MG63 (cell line): ENCODE results near the gene NDUFV3. TPM values are rescaled to one million over a fixed set of nuclear protein-coding genes. Genes with fewer than 3 reads are reported as not detected.
"Not testable (repeated sequence)": the region's sequence is repeated elsewhere in the genome, so short reads cannot be mapped to it uniquely, and the experiment has no call there.

Experiments
- DNase-seq: peaks from one replicate; pipeline ENCODE4 v3.0.0-alpha.2; 2020
- H3K27me3 ChIP-seq: fragments of 250-450 bp; sonication (Bioruptor Pico); 2 replicates; pipeline ENCODE4 v1.5.1; 2020; ENCODE audit warnings: mild to moderate bottlenecking, moderate library complexity
- H3K36me3 ChIP-seq: fragments of 250-450 bp; sonication (Bioruptor Pico); 2 replicates; pipeline ENCODE4 v1.5.1; 2020; ENCODE audit warnings: mild to moderate bottlenecking, moderate library complexity
- H3K4me3 ChIP-seq: fragments of 250-450 bp; sonication (Bioruptor Pico); 2 replicates; pipeline ENCODE4 v1.5.1; 2020; ENCODE audit warnings: mild to moderate bottlenecking, moderate library complexity
- H3K9me3 ChIP-seq: fragments of 250-450 bp; sonication (Bioruptor Pico); 2 replicates; pipeline ENCODE4 v1.5.1; 2020; ENCODE audit warnings: mild to moderate bottlenecking, moderate library complexity
- total RNA-seq: library from RNA; depleted of rRNA; stranded (reverse); fragments of >200 nt; shearing (Covaris generic); gene quantifications from 2 replicates; pipeline ENCODE4 v1.2.3, GENCODE V29; 2014; ENCODE audit warnings: low replicate concordance

The NDUFV3 gene
- total RNA-seq, 1 experiment from 2014 or later: 78.1 TPM

DNA sequence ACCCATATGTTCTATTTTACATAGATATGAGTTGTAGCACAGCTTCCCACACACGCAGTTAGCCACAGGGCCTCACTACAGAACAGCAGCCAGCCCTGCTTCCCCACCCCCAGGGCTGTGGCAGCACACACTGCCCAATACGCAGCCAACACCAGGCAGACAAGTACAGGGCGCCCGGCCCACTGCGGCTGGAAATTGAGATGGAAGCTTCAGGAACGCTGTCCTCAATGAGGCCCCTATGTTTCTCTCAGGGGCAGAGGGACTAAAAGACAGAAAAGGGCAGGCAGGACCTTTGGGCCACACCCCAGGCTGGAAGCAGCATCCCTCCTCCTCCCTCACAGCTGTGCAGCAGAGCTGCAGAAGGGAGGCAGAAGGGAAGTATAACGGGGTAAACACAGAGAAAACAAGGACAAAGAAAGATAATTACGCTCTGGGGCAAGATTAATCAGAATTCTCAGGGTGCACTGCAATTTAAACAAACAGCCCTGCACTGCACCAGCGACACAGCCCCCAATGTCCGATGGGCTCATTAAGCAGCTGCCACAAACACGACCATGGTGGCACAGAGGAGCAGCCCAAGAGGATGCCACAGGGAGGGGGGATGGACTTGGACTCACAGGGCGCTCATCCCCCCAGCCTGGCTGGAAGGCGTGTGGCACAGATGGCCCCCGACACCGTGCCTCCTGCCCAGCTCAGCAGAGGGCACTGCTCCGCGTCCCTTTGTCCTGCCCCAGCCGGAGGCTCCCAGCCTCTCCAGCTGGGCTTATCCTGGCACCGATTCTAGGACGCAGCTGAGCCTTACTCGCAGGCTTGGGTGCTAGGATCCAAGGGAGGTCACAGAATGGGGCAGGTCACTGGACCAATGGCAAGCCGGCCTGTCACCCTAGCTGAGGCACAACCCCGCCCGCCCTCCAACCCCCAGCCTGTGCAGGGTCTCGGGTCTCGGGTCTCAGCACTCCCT lies 28.0 kb upstream of the NDUFV3 start:
- no peak for DNase-seq
- Histone ChIP-seq H3K4me3 (no peak overlapping the region), H3K27me3 (no peaks in the 10 kb centered on the region), H3K36me3 (peaks cover 85% of the 10 kb centered on the region), H3K9me3 (no peaks in the 10 kb centered on the region)

DNA sequence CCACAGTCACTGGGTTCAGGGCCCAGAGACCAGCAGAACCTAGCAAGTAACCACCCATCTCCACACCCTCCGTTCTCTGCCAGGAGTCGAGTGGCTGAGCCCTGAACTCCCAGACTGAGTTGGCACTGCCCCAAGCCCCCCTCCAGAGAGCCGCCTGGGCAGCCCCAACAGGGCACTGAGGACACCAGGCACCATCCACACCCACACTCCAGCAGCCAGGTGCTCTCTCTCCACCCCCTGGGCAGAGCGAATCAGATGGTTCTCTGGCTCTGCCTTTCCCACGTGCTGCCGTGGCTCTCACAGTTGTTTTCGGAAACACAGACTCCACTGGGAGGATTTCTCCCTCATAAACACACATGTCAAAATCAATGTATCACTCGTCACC lies 27.3 kb upstream of the NDUFV3 start:
- DNase-seq: peak; percentile 41
- Histone ChIP-seq H3K36me3 (peaks cover 85% of the 10 kb centered on the region), H3K27me3 (no peaks in the 10 kb centered on the region), H3K4me3 (no peak overlapping the region), H3K9me3 (no peaks in the 10 kb centered on the region)

DNA sequence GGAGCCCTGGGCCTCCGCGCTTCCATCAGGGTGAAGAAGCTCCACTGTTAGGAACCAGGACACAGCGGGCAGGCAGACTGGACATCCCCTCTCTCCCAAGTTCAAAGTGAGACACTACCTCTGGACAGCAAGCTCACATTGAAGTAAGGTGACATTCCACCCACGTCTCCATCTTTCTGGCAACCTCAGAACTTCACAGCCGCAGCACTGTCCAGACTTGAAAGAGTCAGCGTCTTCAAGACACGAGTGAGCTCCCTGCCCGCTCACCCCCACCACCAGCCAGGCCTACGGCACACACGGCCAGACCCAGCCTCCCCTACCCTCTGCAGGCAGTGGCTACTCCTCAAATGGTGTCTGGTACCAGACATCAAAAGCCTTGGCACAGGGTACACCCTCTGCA lies 24.9 kb upstream of the NDUFV3 start:
- no peak for DNase-seq
- peaks cover 87% of the 10 kb centered on the region for H3K36me3 ChIP-seq

DNA sequence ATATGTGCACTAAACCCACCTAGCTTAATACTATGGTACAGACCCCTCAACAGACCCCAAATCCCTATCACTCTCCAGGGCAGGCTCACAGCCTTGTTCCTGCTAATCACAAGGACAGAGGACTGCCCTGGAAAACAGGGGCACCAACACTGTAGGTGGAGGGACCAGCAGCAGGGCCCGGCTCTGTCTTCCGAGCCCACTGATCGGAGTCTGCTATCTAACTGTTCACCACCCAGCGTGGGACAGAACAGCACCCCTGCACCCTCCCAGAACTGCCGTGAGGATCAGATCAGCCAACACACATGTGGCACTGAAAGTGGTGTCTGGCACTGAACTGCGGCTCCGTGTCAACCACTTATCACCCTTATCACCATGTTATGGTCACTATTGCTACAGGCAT lies 20.0 kb upstream of the NDUFV3 start:
- no peak for DNase-seq
- peaks cover 82% of the 10 kb centered on the region for H3K36me3 ChIP-seq
- no peaks in the 10 kb centered on the region for H3K9me3 ChIP-seq
- H3K27me3 ChIP-seq: no peaks in the 10 kb centered on the region
- no peak overlapping the region for H3K4me3 ChIP-seq

More for the DNA sequence above, 24.9 kb upstream of the NDUFV3 start:
- H3K4me3 ChIP-seq: no peak overlapping the region
- no peaks in the 10 kb centered on the region for H3K9me3 ChIP-seq
- H3K27me3 ChIP-seq: no peaks in the 10 kb centered on the region

DNA sequence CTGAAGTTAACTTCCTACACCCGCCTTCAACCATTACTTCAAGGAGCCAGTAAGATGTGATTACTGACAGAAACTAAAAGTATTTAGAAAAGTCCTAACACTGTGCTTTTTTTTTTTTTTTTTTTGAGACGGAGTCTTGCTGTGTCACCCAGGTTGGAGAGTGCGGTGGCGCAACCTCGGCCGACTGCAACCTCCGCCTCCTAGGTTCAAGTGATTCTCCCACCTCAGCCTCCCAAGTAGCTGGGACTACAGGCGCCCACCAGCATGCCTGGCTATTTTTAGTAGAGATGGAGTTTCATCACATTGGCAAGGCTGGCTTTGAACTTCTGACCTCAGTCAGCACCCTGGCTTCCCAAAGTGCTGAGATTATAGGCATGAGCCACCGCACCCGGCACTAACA lies 17.3 kb upstream of the NDUFV3 start:
- not testable (repeated sequence) for DNase-seq, H3K27me3 ChIP-seq, H3K4me3 ChIP-seq, H3K9me3 ChIP-seq
- H3K36me3 ChIP-seq: peaks cover 64% of the 10 kb centered on the region

DNA sequence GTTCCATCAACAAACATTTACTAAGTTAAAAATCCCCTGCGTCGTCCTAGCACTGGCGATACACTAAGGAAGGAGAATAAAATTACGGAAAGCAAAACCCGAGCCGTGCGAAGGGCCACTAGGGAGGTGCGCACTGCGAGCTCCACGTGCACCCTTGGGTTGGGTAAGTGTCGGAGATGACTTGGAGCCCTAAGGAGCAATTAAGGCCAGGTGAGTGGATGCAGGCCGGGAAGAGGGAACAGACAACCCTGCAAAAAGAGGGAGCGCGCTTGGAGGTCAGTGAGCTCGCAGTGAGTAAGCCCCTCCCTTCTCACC lies 14.5 kb upstream of the NDUFV3 start:
- DNase-seq: no peak
- no peaks in the 10 kb centered on the region for H3K27me3 ChIP-seq
- H3K36me3 ChIP-seq: peaks cover 41% of the 10 kb centered on the region
- H3K4me3 ChIP-seq: peak overlapping the region; percentile 98
- H3K9me3 ChIP-seq: peaks cover 5% of the 10 kb centered on the region

DNA sequence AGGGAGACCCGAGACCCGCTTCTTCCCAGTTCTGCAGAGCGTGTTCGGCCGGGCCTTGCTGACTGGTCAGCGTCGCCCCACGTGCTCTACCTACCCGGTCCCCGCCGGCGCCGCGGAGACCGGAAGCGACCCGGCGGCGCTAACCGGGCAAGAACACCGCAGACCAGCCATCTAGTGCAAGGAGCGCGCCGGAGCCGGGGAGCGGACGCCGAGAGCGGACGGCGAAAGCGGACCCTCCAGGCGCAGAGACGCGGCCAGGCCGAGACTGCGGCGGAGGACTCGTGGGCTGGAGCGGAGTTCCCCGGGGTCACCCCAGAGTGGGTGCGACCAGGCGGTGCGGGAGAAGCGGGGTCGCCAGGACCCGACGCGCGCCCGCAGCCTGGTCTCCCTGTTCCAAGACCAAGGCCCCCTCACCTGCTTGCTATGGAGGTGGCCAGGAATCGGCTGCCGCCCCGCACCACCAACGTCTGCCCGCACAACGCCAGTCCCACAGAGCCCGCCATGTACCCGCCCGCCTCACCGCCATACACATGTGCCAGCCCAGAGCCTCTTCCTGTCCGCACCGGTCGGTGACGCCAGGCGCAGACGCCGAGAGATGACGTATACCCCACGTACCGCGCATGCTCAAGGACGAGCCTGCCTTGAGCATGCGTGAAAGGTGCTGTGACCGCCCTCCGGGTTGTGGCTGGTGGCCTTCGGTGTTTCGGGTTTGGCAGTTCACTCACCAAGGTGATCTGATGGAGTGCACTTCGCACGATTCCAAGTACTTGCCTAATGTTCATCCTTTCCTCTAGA lies 13.9 kb upstream of the NDUFV3 start, which contains the start of gene WDR4:
TSS of gene WDR4 (minus strand) at position 547 of the 795 bp plus-strand sequence. CDS start at position 503, 44 bp downstream.
- H3K27me3 ChIP-seq: no peaks in the 10 kb centered on the region
- H3K4me3 ChIP-seq: peak within 1 kb of the TSS; percentile 98
- H3K36me3 ChIP-seq: peaks cover 36% of the 10 kb centered on the region
- peak; percentile 98 for DNase-seq
- peaks cover 5% of the 10 kb centered on the region for H3K9me3 ChIP-seq

DNA sequence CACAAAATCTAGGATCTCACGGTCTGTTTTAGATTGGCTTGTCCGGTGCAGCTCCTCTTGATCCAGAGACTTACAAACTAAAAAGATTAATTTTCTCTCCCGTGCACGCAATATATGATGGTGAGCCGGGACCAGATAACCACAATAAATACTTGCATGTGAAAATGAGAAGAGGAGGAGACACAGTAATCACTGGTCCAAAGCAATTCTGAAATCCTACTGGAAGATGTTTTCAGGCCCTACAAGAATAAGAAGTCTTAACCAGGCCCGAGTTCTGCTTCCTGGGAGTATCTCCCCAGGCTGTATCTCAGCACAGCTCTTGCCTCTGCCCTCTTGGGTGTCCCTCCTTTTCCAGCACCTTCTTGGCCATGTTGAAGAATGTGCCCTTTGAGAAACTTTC lies 12.8 kb upstream of the NDUFV3 start:
- H3K27me3 ChIP-seq: no peaks in the 10 kb centered on the region
- no peak for DNase-seq
- H3K4me3 ChIP-seq: peak overlapping the region; percentile 98
- H3K36me3 ChIP-seq: peaks cover 29% of the 10 kb centered on the region
- peaks cover 5% of the 10 kb centered on the region for H3K9me3 ChIP-seq

DNA sequence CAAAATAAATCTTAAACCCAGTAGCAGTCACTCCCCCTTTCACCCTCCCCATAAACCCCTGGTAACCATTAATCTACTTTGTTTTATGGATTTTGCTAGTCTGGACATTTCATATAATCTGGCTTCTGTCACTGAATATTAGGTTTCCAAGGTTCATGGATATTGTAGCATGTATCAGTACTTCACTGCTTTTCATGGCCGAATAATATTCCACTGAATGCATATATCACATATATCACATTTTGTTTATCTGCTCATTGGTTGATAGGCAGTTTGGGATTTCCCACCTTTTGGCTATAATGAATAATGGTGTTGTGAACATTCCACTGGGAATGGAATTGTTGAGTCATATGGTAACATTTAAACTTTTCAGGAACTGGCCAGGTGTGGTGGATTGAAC lies 9.2 kb upstream of the NDUFV3 start:
- Histone ChIP-seq H3K36me3 (peaks cover 10% of the 10 kb centered on the region), H3K4me3 (no peak overlapping the region), H3K9me3 (peaks cover 5% of the 10 kb centered on the region), H3K27me3 (no peaks in the 10 kb centered on the region)
- DNase-seq: no peak

DNA sequence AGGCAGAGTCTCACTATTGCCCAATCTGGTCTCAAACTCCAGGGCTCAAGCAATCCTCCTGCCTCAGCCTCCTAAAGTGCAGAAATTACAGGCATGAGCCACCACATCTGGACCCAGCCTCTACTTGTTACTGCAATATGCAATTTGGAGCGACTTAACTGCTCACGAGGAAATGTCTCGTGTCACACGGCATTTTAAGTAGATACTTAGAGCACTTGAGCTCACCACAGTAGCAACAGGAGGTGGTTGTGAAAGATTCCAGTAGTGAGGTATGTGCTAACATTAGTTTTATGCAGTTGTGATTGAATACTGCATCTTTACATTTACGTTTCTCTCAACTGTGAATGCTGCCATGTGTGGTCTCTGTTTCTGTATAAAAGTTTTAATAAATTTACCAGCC lies 5.8 kb upstream of the NDUFV3 start:
- DNase-seq: no peak
- no peak overlapping the region for H3K4me3 ChIP-seq

DNA sequence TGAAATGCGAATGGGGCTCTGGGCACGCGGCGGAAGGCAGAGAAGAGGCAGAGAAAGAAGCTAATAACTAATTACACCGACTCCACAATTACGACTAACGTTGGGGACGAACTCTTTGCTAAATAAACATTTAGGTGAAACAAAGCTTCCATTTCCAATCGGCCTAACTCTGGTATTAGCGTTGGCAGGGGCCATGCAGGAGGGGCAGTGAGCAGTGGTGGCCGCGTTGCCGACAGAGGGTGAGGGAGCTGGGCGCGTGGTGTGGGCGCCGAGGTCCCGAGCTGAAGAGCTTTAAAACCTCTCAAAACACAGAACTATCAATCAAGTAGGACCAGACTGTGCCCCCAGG lies 553 bp upstream of the NDUFV3 start:
- no peaks in the 10 kb centered on the region for H3K9me3 ChIP-seq
- peaks cover 22% of the 10 kb centered on the region for H3K36me3 ChIP-seq
- no peaks in the 10 kb centered on the region for H3K27me3 ChIP-seq
- no peak for DNase-seq
- H3K4me3 ChIP-seq: peak overlapping the region; percentile 89

More for the DNA sequence above, 5.8 kb upstream of the NDUFV3 start:
- no peaks in the 10 kb centered on the region; the same call in 1 of the 2 replicates for H3K9me3 ChIP-seq
- no peaks in the 10 kb centered on the region for H3K36me3 ChIP-seq
- no peaks in the 10 kb centered on the region for H3K27me3 ChIP-seq

DNA sequence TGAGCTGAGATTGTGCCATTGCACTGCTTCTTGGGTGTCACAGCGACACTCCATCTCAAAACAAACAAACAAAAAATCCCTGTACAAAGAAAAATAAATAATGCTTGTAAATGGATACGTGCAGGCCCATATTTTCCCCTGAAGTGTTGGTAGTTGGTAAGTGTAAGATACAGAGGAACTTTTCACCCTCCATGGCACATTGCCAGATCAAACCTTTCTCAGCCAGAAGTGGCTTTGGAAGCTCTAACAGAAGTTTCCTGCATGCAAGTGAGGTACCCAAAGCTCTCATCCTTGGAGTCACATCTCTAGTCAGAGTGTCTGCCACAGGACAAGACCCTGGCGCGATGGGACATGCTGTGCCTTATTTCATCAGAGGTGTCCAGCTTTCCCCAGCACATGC lies 7.3 kb downstream of the NDUFV3 start:
- Histone ChIP-seq H3K27me3 (no peaks in the 10 kb centered on the region), H3K36me3 (peaks cover 84% of the 10 kb centered on the region), H3K9me3 (no peaks in the 10 kb centered on the region), H3K4me3 (no peak overlapping the region)
- DNase-seq: no peak

DNA sequence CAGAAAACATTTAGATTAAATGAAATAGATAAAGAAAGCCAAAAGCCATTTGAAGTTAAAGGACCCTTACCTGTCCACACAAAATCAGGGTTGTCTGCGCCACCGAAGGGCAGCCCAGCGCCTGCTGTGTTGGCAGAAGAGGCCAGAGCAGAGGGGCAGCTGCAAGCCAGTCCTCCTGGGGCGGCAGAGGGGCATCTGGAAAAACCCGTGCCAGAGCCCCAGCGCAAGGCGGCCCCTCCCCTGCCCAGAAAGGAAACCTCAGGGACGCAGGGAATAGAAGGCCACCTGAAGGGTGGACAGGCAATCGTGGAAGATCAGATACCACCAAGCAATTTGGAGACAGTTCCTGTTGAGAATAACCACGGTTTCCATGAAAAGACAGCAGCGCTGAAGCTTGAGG lies 10.7 kb downstream of the NDUFV3 start:
- Histone ChIP-seq H3K27me3 (no peaks in the 10 kb centered on the region), H3K4me3 (no peak overlapping the region), H3K9me3 (no peaks in the 10 kb centered on the region), H3K36me3 (peaks cover 86% of the 10 kb centered on the region)
- no peak for DNase-seq

DNA sequence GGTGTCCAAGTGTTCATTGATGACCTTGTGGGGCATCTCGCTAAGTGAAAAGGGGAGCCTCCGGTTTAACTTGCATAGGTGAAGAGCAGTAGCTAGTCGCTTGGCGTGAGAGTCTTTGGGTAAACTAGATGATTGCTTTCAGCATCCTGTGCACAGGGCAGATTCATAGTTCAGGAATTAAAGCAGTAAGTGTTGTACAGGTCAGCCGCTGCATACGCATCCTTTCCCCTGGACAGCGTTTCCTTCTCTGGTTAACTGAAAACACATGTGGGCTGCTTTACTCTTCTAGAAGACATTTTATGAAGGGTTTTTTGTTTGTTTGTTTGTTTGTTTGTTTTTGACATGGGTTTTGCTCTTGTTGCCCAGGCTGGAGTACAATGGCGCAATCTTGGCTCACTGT lies 12.1 kb downstream of the NDUFV3 start:
- no peaks in the 10 kb centered on the region for H3K9me3 ChIP-seq

DNA sequence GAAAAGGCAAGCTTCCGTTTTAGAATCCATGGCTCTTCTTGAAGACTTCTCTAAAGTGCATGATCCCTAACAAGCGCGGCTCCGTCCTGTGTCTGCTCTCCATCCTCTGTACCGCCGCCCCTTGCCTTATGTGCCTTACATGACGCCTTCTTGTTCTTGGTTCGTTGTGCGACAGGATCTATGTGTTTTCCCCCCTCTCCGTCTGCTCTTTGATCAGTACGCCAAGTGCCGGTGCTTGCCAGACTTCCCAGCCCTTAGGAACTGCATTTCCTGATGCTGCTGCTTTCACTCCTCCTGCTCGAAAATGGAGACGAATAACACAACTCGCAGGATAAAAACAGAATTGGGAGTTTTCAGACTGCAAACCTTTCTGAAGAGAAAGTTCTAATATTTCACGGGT lies 13.1 kb downstream of the NDUFV3 start:
- H3K4me3 ChIP-seq: no peak overlapping the region
- no peaks in the 10 kb centered on the region for H3K9me3 ChIP-seq
- DNase-seq: no peak
- H3K27me3 ChIP-seq: no peaks in the 10 kb centered on the region
- peaks cover 83% of the 10 kb centered on the region for H3K36me3 ChIP-seq

More for the DNA sequence above, 12.1 kb downstream of the NDUFV3 start:
- Histone ChIP-seq H3K36me3 (peaks cover 88% of the 10 kb centered on the region), H3K4me3 (no peak overlapping the region), H3K27me3 (no peaks in the 10 kb centered on the region)
- DNase-seq: no peak

DNA sequence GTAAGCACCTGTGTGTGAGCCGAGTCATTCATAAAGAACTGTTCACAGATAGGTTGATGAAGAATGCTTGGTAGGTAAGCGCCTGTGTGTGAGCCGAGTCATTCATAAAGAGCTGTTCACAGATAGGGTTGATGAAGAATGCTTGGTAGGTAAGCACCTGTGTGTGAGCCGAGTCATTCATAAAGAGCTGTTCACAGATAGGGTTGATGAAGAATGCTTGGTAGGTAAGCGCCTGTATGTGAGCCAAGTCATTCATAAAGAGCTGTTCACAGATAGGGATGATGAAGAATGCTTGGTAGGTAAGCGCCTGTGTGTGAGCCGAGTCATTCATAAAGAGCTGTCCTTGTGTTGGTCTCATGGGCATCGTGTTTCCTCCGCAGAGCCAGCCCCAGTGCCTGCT lies 15.4 kb downstream of the NDUFV3 start:
- DNase-seq, H3K4me3 ChIP-seq, H3K27me3 ChIP-seq, H3K9me3 ChIP-seq: not testable (repeated sequence)
- peaks cover 73% of the 10 kb centered on the region for H3K36me3 ChIP-seq

DNA sequence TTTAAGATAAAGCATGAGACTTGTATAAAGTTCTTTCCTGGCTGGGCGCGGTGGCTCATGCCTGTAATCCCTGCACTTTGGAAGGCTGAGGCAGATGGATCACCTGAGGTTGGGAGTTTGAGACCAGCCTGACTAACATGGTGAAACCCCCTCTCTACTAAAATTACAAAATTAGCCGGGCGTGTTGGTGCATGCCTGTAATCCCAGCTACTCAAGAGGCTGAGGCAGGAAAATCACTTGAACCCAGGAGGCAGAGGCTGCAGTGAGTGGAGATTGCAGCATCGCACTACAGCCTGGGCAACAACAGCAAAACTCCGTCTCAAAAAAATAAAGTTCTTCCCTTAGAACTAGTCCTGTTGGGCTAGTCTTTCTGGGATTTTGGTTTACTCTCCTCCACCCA lies 18.8 kb downstream of the NDUFV3 start:
- not testable (repeated sequence) for H3K4me3 ChIP-seq, H3K9me3 ChIP-seq, DNase-seq, H3K27me3 ChIP-seq
- peaks cover 46% of the 10 kb centered on the region for H3K36me3 ChIP-seq
